IMR-90 (cell line): Measurements from ENCODE around the gene ANO9. TPM values are rescaled to one million over a fixed set of nuclear protein-coding genes. Genes with fewer than 3 reads are reported as not detected.

Experiments
- ATAC-seq: fragments of 200-7000 bp; cut with Tn5 transposase; 2 replicates; pipeline ENCODE4 v1.9.1; 2020; ENCODE audit warnings: low read depth, mild to moderate bottlenecking, moderate library complexity
- BruUV-seq: library from RNA; stranded (reverse); fragments of 400-500 nt; replicated peaks from 2 replicates; lab custom pipeline; 2021; lab: Mats Ljungman, UMichigan
- CTCF ChIA-PET: fragments of 300-600 bp; formaldehyde crosslinking; extraction: SDS; loops from one replicate; lab custom pipeline; 2021; ENCODE audit warnings: antibody characterized with exemption; lab: Yijun Ruan, JAX
- POLR2A ChIA-PET: fragments of 300-600 bp; sonication (Branson Sonifier 250); formaldehyde crosslinking; loops from one replicate; lab custom pipeline; 2022; ENCODE audit warnings: antibody characterized with exemption; ENCODE audit not compliant: unreplicated experiment; lab: Charles Lee
- DNase-seq: peaks from one replicate; pipeline ENCODE4 v3.0.0; 2013
- H2AFZ ChIP-seq: replicated peaks from 2 replicates; pipeline ENCODE3; 2013; ENCODE audit warnings: low read length, mild to moderate bottlenecking; ENCODE audit not compliant: poor library complexity
- H2AK5ac ChIP-seq: 2 replicates; pipeline ENCODE4 v1.6.1; 2013; ENCODE audit warnings: low read depth, low read length, inconsistent platforms
- H2AK9ac ChIP-seq: replicated peaks from 2 replicates; pipeline ENCODE3; 2013; ENCODE audit warnings: mild to moderate bottlenecking, low read depth, low read length, moderate library complexity; ENCODE audit not compliant: poor library complexity
- H2BK120ac ChIP-seq: 2 replicates; pipeline ENCODE4 v1.6.1; 2013; ENCODE audit warnings: low read depth, low read length, inconsistent platforms
- H2BK15ac ChIP-seq: 3 replicates; pipeline ENCODE4 v1.6.1; 2013; ENCODE audit warnings: low read depth, low read length, inconsistent platforms
- H2BK20ac ChIP-seq: 2 replicates; pipeline ENCODE4 v1.6.1; 2013; ENCODE audit warnings: low read depth, mild to moderate bottlenecking, inconsistent platforms, low read length, moderate library complexity
- H2BK5ac ChIP-seq: 2 replicates; pipeline ENCODE4 v1.6.1; 2013; ENCODE audit warnings: mild to moderate bottlenecking, low read depth, low read length, inconsistent platforms; ENCODE audit not compliant: poor library complexity, severe bottlenecking
- H3K14ac ChIP-seq: replicated peaks from 2 replicates; pipeline ENCODE4 v1.6.1; 2013; ENCODE audit warnings: low read depth, low read length, inconsistent platforms
- H3K18ac ChIP-seq: 2 replicates; pipeline ENCODE4 v1.6.1; 2013; ENCODE audit warnings: low read depth, low read length, control low read depth
- H3K23ac ChIP-seq: 2 replicates; pipeline ENCODE4 v1.6.1; 2013; ENCODE audit warnings: low read depth, low read length, inconsistent platforms
- H3K27ac ChIP-seq: 2 replicates; pipeline ENCODE4 v1.5.1; 2013; ENCODE audit warnings: mild to moderate bottlenecking, control low read depth, low read length; ENCODE audit not compliant: insufficient read depth
- H3K27me3 ChIP-seq: 2 replicates; pipeline ENCODE4 v1.6.1; 2013; ENCODE audit warnings: low read length; ENCODE audit not compliant: control insufficient read depth, insufficient read depth
- H3K36me3 ChIP-seq: 2 replicates; pipeline ENCODE4 v1.6.1; 2013; ENCODE audit warnings: low read length, mixed read lengths; ENCODE audit not compliant: control insufficient read depth, insufficient read depth
- H3K4ac ChIP-seq: 2 replicates; pipeline ENCODE4 v1.6.1; 2013; ENCODE audit warnings: low read depth, low read length, inconsistent platforms
- H3K4me1 ChIP-seq: 2 replicates; pipeline ENCODE4 v1.6.1; 2013; ENCODE audit warnings: low read length, mixed read lengths; ENCODE audit not compliant: control insufficient read depth, insufficient read depth
- H3K4me2 ChIP-seq: 2 replicates; pipeline ENCODE4 v1.6.1; 2013; ENCODE audit warnings: low read depth, mild to moderate bottlenecking, control low read depth, low read length, moderate library complexity
- H3K4me3 ChIP-seq: 2 replicates; pipeline ENCODE4 v1.5.1; 2013; ENCODE audit warnings: low read depth, mild to moderate bottlenecking, control low read depth, low read length, moderate library complexity; ENCODE audit not compliant: insufficient read depth
- H3K56ac ChIP-seq: 2 replicates; pipeline ENCODE4 v1.6.1; 2013; ENCODE audit warnings: low read length, inconsistent platforms; ENCODE audit not compliant: insufficient read depth; ENCODE audit errors: extremely low read depth
- H3K79me1 ChIP-seq, 2 experiments: 2 replicates each; pipeline ENCODE4 v1.6.1; 2013; ENCODE audit warnings: low read length in 2 of 2, inconsistent platforms in 1 of 2, low read depth in 1 of 2
- H3K9ac ChIP-seq: 2 replicates; pipeline ENCODE4 v1.6.1; 2013; ENCODE audit warnings: low read depth, low read length, control low read depth
- H3K9me1 ChIP-seq: 2 replicates; pipeline ENCODE4 v1.6.1; 2013; ENCODE audit warnings: low read length, inconsistent platforms; ENCODE audit not compliant: insufficient read depth
- H3K9me3 ChIP-seq: 2 replicates; pipeline ENCODE4 v1.6.1; 2013; ENCODE audit warnings: low read length; ENCODE audit not compliant: control insufficient read depth, insufficient read depth
- H4K20me1 ChIP-seq: 2 replicates; pipeline ENCODE4 v1.6.1; 2013; ENCODE audit warnings: low read length, inconsistent platforms; ENCODE audit not compliant: insufficient read depth
- H4K5ac ChIP-seq: 2 replicates; pipeline ENCODE4 v1.6.1; 2013; ENCODE audit warnings: mild to moderate bottlenecking, low read depth, low read length, control low read depth
- H4K8ac ChIP-seq, 2 experiments: 2 replicates each; pipeline ENCODE4 v1.6.1; 2013; ENCODE audit warnings: low read depth in 2 of 2, low read length in 2 of 2, control low read depth in 1 of 2, inconsistent platforms in 1 of 2
- H4K91ac ChIP-seq: 2 replicates; pipeline ENCODE4 v1.6.1; 2013; ENCODE audit warnings: low read depth, low read length, inconsistent platforms; ENCODE audit not compliant: insufficient read depth
- BHLHE40 ChIP-seq: fragments of 150-350 bp; IDR thresholded peaks from 2 replicates; pipeline ENCODE4 v1.6.1; 2016; ENCODE audit warnings: mild to moderate bottlenecking, low read depth, low read length
- CEBPB ChIP-seq: IDR thresholded peaks from 2 replicates; pipeline ENCODE4 v1.6.1; 2012; ENCODE audit warnings: low read depth, low read length, improper control_type of control experiment
- CHD1 ChIP-seq: IDR thresholded peaks from 2 replicates; pipeline ENCODE4 v1.6.1; 2012; ENCODE audit warnings: low read depth, low read length, improper control_type of control experiment
- CTCF ChIP-seq: conservative IDR thresholded peaks from 2 replicates; pipeline ENCODE4 v1.5.1; 2012; ENCODE audit warnings: mild to moderate bottlenecking, low read depth, low read length, improper control_type of control experiment
- ELK1 ChIP-seq: fragments of 150-350 bp; IDR thresholded peaks from 2 replicates; pipeline ENCODE4 v1.6.1; 2016; ENCODE audit warnings: low read depth, mild to moderate bottlenecking, low read length, moderate library complexity, borderline replicate concordance
- FOS ChIP-seq: fragments of 150-350 bp; IDR thresholded peaks from 2 replicates; pipeline ENCODE4 v1.6.1; 2016; ENCODE audit warnings: low read depth, low read length
- MAFK ChIP-seq: IDR thresholded peaks from 2 replicates; pipeline ENCODE4 v1.6.1; 2012; ENCODE audit warnings: low read depth, low read length, improper control_type of control experiment
- MAZ ChIP-seq: IDR thresholded peaks from 2 replicates; pipeline ENCODE4 v1.6.1; 2012; ENCODE audit warnings: low read depth, mild to moderate bottlenecking, low read length, improper control_type of control experiment, moderate library complexity, borderline replicate concordance
- MXI1 ChIP-seq: IDR thresholded peaks from 2 replicates; pipeline ENCODE4 v1.6.1; 2012; ENCODE audit warnings: low read depth, mild to moderate bottlenecking, low read length, moderate library complexity, borderline replicate concordance
- NFE2L2 ChIP-seq: fragments of 150-350 bp; IDR thresholded peaks from 2 replicates; pipeline ENCODE4 v1.6.1; 2016; ENCODE audit warnings: low read depth, mild to moderate bottlenecking, low read length
- POLR2A ChIP-seq: IDR thresholded peaks from 2 replicates; pipeline ENCODE4 v1.6.1; 2012; ENCODE audit warnings: mild to moderate bottlenecking, low read depth, low read length
- RAD21 ChIP-seq: IDR thresholded peaks from 2 replicates; pipeline ENCODE4 v1.6.1; 2012; ENCODE audit warnings: low read length, improper control_type of control experiment
- RCOR1 ChIP-seq: IDR thresholded peaks from 2 replicates; pipeline ENCODE4 v1.6.1; 2012; ENCODE audit warnings: mild to moderate bottlenecking, low read length, improper control_type of control experiment; ENCODE audit not compliant: insufficient replicate concordance
- RFX5 ChIP-seq: IDR thresholded peaks from 2 replicates; pipeline ENCODE4 v1.8.0; 2012; ENCODE audit warnings: low read depth, mild to moderate bottlenecking, low read length, moderate library complexity
- SMC3 ChIP-seq: fragments of 150-350 bp; IDR thresholded peaks from 2 replicates; pipeline ENCODE4 v1.6.1; 2016; ENCODE audit warnings: low read depth, mild to moderate bottlenecking, antibody characterized with exemption, low read length, moderate library complexity
- WGBS, 2 experiments: methylation state at CpG; one replicate each; pipeline versions ENCODE4 v1.1.5 to v1.1.7; 2013; ENCODE audit warnings: missing lambda C conversion rate in 2 of 2; ENCODE audit not compliant: insufficient read length in 1 of 2; ENCODE audit errors: extremely low coverage in 2 of 2; 5-methylcytosine and 5-hydroxymethylcytosine counted together
- dilution Hi-C: fragments of 300-500 bp; cut with HindIII; formaldehyde crosslinking; loops from one replicate; pipeline ENCODE4 v1.14.3; 2018; ENCODE audit warnings: low sequenced_read_pairs; ENCODE audit not compliant: unreplicated experiment
- in situ Hi-C: fragments of 300-500 bp; cut with MboI; formaldehyde crosslinking; loops from 3 replicates; pipeline ENCODE4 v1.14.3; 2019; ENCODE audit warnings: low sequenced_read_pairs, inconsistent platforms, mixed read lengths
- intact Hi-C: fragments of 100-400 bp; cut with micrococcal nuclease; formaldehyde crosslinking; loops from 2 replicates; pipeline ENCODE4 v1.10.0; 2022
- polyA plus RNA-seq, 3 experiments: library from polyadenylated mRNA; depleted of rRNA; stranded (reverse); fragments of >200 nt; gene quantifications; 2 replicates each; pipeline ENCODE4 v1.2.3, GENCODE V29; 2012; ENCODE audit warnings: low replicate concordance in 1 of 3
- total RNA-seq: library from RNA; depleted of rRNA; stranded (reverse); fragments of >200 nt; gene quantifications from 2 replicates; pipeline ENCODE4 v1.2.3, GENCODE V29; 2012

The ANO9 gene
- total and polyA plus RNA-seq, 2 of the 4 experiments (the other 2 are of a cell fraction) = not detected

GRCh38 chr11:369336-370018 lies 72.3 kb downstream of the ANO9 start, which contains the start of gene B4GALNT4:
Gene B4GALNT4 (plus strand): TSS chr11:369499. CDS start chr11:369804, 305 bp downstream.
- Histone ChIP-seq H4K91ac (no peak within 1 kb of the TSS), H3K9me3 (no peaks in the 10 kb centered on the region), H4K20me1 (peaks cover 13% of the 10 kb centered on the region; the same call in 1 of the 2 replicates), H3K4ac (no peak within 1 kb of the TSS), H3K14ac (peak within 1 kb of the TSS; percentile 51; the same call in 1 of the 2 replicates), H2BK5ac (no peak within 1 kb of the TSS), H2AK9ac (peak within 1 kb of the TSS; percentile 95), H3K36me3 (peaks cover 22% of the 10 kb centered on the region), H3K23ac (peak within 1 kb of the TSS; percentile 71), H3K27me3 (peaks cover 17% of the 10 kb centered on the region), H2AFZ (peak within 1 kb of the TSS; percentile 85), H3K27ac (peak within 1 kb of the TSS; percentile 26; the same call in 1 of the 2 replicates), H2BK120ac (no peak within 1 kb of the TSS), H2AK5ac (peak within 1 kb of the TSS; percentile 58; the same call in 1 of the 2 replicates), H3K4me1 (peaks cover 7% of the 10 kb centered on the region), H2BK15ac (no peak within 1 kb of the TSS), H3K79me1 (0 out of 4 replicates have a peak, but pooled peaks cover 0 to 2% of the 10 kb centered on the region in 2 experiments), H4K8ac (no peak within 1 kb of the TSS), H3K4me3 (peak within 1 kb of the TSS; percentile 90), H4K5ac (no peak within 1 kb of the TSS), H3K9ac (peak within 1 kb of the TSS; percentile 73), H3K18ac (no peak within 1 kb of the TSS), H2BK20ac (no peak within 1 kb of the TSS), H3K9me1 (no peaks in the 10 kb centered on the region), H3K4me2 (peak within 1 kb of the TSS; percentile 92), H3K56ac (no peak within 1 kb of the TSS; the same call in 1 of the 2 replicates)
- in situ Hi-C loops (no loop called here), dilution Hi-C loops (no loop called here), intact Hi-C loops (loop anchor here (10.0 kb wide), 1 partner anchor 75 kb away; the partner anchor contains the start of gene ANO9)
- no TSS peak for BruUV-seq
- CTCF ChIA-PET = interaction anchor here (0.7 kb wide), 1 partner anchor 63 kb away, joined by 3 read pairs; no protein-coding TSS in a partner anchor
- peak; percentile 90 for ATAC-seq
- 1% methylated on average over 41 of the region's 118 CpGs; no CpG with 5 or more reads in 1 of the 2 experiments for WGBS, 2 experiments
- POLR2A ChIA-PET = no interaction called here
- DNase-seq = peak; percentile 23
- no peak for TF ChIP-seq RFX5
- no peak for TF ChIP-seq MXI1
- no peak for TF ChIP-seq ELK1
- TF ChIP-seq NFE2L2 = no peak
- no peak for TF ChIP-seq RCOR1
- TF ChIP-seq SMC3 = no peak
- TF ChIP-seq BHLHE40 = no peak
- TF ChIP-seq CHD1 = no peak
- no peak for TF ChIP-seq CEBPB
- no peak for TF ChIP-seq MAZ
- TF ChIP-seq POLR2A = no peak
- TF ChIP-seq MAFK = no peak
- TF ChIP-seq FOS = no peak
- no peak for TF ChIP-seq CTCF
- no peak for TF ChIP-seq RAD21
